GM18873 (cell line): ENCODE measurements around the gene ITGA6.

ENCODE experiments used
- ATAC-seq: cut with Tn5 transposase; IDR thresholded peaks from one replicate; pipeline ENCODE4 v1.9.1; 2021; ENCODE audit warnings: mild to moderate bottlenecking, moderate library complexity, moderate number of reproducible peaks; ENCODE audit not compliant: unreplicated experiment, low FRiP score

The ITGA6 gene

DNA sequence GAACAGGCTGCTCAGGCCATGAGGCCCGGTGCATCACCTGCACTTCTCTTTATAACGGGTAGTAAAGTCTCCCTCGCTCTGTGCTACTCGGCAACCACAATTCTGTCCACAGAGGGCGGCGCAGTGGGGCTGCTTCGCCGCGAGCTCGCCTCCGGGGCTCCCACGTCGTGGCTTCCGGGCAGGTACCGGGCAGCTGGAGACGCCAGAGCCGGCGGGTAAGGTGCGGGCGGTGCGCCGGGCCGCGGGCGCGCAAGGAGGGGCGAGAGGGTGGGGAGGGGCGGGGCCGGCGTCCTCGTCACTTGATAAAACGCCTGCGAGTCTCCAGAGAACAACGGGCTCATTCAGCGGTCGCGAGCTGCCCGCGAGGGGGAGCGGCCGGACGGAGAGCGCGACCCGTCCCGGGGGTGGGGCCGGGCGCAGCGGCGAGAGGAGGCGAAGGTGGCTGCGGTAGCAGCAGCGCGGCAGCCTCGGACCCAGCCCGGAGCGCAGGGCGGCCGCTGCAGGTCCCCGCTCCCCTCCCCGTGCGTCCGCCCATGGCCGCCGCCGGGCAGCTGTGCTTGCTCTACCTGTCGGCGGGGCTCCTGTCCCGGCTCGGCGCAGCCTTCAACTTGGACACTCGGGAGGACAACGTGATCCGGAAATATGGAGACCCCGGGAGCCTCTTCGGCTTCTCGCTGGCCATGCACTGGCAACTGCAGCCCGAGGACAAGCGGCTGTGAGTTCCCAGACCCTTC, at the start of gene ITGA6:
ITGA6 (plus strand) TSS at position 331 of the 734 bp plus-strand sequence.
- ATAC-seq = no peak

- no peak for ATAC-seq
These were observed 46.7 kb upstream of the ITGA6 start for GRCh38 chr2:172380436-172381274.

DNA sequence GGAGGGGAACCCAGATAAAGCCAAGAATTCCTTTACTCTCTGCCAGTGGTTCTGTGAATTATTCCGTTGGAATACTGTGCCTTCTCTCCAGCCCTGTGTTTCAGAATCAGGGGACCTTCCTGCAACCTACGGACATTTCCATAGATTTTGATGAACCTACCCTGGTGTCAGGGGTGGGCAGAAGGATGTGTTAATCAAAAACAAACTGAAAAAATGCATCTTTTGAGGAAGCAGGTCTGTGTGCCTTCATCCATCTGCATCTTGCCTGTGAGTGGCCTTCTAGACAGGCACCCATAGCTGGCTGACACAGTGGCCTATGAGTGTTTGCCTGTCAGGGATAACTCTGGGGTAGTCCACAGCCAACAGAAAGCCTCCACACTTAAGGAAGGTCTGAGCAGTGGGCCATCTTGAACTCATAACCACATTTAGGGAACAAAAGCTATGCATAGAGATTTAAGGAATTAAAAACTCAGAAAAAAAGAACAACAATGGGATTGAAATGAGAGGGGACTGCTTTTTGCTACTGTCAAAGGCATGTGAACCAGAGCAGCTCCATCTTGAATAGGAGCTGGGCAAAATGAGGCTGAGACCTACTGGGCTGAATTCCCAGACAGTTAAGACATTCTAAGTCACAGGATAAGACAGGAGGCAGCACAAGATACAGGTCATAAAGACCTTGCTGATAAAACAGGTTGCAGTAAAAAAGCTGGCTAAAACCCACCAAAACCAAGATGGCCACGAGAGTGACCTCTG, 45.9 kb upstream of the ITGA6 start:
- ATAC-seq = no peak

GRCh38 chr2:172387361-172387760, 40.0 kb upstream of the ITGA6 start:
- no peak for ATAC-seq

DNA sequence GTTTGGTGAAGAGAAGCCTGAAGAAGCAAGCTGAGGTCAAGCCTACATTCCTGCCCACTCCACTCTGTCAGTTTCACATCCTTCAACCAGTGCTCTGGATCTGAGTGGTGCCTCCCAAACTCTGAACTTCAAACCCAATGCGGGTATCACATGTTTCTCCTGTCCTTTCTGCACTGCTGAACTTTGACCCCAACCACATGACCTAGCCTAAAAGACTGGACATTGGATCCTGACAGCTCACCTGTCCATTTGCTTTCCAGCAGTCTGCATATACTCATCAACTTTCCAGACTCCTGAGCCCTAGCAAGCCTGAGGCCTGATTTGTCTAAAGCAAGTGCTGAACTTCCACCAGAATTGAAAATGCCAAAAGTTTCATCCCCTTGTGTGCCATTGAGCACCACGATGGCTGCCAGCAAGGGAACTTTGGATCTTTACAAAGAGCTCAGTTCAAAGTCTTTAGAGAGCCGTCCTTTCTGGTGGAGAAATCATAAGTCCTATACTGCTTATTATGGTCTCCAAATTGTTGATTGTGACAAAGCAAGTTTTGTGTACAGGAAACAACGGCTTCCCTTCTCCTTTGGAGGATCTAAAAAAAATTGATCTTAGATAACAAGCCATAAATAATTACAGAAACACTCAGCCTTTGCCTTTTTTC, 37.6 kb upstream of the ITGA6 start:
- ATAC-seq = no peak

DNA sequence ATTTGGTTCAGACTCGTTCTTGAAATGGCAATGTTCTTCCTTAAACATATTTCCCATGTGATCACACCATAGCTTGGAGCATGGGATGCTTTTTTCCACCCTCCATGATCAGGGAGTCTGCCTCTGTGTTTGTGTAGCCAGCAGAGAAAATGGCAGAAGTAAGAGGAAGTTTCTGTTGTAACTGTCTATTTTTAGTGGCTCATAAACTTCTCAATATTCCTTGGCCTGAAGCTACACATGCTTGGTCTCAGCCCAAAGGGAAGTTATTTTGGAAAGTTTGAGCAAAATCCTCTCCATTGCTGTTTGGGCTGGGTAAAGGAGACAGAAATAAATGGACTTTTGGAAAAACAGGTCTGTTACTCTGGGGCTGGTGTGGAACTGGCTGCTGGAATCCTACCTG, 33.4 kb upstream of the ITGA6 start:
- no peak for ATAC-seq

DNA sequence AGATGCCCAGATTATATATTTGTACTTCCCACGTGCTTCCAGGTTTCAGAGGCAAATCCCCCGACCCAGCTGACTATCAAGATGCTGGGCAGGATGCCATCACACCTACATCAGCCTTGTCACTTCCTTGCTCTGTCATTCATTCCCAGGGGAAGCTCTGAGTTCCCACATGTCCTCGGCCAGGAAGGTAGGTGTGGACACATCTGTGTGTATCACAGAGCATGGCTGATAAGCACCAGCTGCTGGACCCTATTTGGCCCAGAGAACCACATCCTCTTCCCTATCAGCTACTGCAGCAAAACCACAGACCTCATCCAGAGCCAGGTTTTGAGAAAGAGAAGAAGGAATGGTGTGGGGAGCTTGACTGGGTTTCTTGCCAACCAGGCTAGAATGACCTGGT, 31.9 kb upstream of the ITGA6 start:
- ATAC-seq = no peak

DNA sequence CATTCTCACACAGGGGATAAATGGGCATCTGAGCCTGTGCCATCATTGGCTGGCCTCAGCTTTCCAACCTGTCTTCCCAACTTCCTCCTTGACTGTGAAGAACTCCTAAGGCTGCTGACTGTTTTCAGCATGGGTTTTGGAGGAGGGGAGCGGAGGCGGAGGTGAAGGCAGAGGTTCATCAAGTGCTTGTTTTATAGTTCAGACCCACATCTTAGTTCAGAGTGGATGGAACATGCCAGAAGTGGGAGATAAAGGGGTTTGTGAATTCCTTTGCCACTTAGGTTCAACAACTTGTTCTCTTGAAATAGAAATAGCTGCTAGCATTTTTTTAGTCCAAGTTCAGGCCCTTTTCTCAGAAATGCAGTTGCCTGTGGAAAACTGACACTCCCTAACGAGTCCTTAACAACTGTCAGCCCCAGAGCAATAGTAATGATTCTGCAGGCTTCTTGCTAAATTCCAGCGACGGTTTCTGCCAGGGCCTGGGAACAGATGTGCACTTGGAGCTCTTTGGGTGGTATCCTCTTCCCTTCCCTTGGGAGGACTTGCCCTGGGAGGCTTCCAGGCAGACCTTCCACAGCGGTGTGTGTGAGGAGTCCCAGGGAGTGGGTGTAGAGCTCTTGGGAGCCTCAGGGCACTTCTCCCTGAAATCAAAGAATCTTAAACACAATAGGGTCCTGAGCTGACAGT, 30.1 kb upstream of the ITGA6 start:
- no peak for ATAC-seq

DNA sequence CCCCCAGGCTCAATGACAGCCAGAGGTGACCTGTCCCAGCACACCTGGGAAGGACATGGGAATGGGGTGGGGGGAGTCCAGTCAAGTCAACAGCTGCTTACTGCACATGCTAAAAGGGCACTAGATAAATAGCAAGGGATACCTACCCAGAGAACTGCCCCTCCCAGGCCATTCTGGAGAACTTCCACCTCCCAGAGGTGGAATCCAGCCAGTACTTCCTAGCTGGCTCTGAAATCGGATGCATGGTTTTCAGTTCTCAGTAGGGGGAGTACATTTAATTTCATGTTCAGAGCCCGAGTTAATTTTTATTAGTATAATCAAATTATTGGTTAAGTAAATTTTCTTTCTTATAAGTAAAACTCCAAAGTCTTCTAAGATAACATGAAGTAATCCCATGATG, 28.9 kb upstream of the ITGA6 start:
- ATAC-seq = no peak

DNA sequence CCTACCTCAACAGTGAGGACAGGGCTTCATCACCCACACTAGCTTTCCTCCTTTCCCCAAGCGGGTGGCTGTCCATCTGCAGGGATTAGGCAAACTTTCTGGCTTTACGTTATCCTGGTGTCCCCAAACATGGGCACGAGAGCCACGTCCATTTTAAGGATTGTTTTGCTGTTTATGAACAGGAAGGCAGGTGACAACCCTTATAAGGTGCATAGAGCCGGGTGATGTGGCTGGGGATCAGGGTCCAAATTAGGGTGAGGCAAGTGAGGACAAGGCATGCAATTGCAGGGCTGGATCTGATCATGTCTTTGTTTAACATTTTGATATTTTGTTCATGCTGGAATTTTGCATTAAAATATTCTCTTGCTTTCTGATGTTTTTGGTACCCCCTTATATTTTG, 27.6 kb upstream of the ITGA6 start:
- no peak for ATAC-seq

DNA sequence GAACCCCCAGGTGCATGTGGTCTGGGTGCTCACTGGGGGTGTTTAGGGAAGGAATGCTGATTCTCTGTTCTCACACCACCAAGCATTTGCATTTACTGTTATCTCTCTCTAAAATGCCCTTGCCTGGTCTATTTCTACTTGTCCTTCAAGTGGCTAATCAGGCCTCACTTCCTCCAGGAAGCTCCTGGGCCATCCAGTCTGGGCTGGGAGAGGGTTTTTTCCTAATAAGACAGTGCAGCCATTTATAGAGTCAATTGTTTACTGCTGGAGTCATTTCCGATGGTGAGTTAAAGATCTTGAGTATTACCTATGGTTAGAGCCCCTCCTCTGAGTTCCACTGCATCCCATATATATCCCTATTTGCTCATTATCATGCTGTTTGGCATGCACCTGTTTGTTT, 25.2 kb upstream of the ITGA6 start:
- ATAC-seq = no peak

DNA sequence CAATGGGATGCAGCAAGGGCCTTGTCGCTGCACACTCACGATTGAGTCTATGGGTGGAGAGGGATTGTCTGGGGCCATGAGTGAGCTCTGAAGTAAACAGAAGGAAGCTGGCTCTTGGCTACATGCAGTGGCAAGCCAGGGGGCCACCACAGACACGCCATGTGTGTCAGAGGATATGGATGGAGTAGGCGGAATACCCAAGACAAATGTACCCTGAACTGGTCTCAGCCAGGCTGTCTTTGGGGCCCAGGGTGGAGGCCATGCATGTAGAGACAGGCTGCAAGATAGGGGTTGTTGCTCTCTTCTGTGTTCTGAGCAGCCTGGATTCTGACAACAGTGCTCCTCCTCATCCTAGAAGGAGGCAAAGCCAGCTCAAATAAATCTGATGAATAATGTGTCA, 24.0 kb upstream of the ITGA6 start:
- ATAC-seq = no peak

DNA sequence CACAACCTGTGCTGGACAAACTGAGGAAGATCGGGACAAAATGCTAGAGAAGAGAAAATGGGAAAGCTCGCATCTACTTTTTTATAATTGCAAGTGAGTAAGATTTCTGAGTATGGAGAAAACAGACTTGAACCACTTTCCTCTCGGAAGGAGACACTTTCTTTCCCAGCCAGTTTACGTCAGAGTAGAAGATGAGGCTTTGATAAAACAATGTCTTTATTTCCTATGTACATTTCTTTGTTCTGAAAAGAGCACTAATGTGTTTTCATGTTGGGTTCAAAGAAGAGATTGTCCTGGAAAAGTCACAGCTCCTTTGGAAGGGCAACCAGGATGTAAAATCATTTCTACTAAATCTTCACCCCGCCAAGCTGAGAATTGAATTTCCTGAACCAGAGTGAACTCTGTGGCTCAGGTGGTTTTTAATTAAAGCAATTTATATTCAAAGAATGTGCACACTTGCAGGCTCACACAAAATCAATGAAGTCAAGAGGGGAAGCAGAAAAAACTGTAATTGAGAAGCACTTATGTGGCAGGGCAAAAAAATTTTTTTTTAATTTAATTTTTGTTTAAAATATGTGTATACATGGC, 23.4 kb upstream of the ITGA6 start:
- no peak for ATAC-seq

DNA sequence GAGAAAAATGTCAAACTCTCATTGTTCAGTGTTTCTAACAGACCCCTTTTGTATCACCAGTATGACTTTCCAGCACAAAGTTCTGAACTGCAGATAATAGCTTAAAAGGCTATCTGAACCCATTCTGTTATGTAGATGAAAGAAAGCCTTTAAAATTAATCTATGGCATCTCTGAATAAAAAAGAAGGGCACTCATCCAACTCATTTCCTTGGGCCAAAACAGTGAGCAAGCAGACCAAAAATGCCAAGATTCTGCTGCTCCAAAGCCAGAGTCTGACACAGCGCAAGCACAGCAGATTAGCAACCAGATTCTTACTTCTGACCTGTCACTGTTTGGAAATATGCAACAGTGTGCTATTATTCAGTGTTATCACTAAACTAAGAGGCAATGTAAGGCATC, 22.6 kb upstream of the ITGA6 start:
- no peak for ATAC-seq

- no peak for ATAC-seq
These were observed 21.7 kb upstream of the ITGA6 start for GRCh38 chr2:172405673-172406072.

- no peak for ATAC-seq
These were observed 19.1 kb upstream of the ITGA6 start for GRCh38 chr2:172408143-172408766.

GRCh38 chr2:172409042-172409441, 18.3 kb upstream of the ITGA6 start:
- ATAC-seq = no peak

DNA sequence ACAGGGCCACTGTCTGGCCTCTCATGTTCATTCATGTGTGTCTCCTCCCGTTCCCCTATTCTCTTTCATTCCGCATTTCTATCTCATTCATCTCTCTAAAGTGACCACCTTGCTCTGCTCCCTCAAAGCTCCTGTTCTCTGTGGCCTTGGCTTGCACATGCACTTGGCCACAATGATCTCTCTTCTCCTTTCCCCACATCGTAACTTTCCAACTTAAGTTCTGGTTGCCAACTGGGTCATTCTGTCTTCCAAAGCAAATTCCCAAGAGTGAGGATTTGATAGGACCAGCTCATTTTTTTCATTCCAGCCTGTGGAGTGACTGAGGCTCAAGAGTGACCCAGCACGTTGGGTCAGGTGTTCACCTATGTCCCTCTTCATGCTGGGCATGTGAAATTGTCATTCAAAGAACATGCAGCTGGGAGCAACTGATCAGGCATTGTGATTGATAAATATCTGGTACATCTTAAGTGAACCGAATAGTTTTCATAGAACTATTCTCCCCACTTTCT, 14.3 kb upstream of the ITGA6 start:
- no peak for ATAC-seq
